Activated naive CD4-positive, alpha-beta T cell treated with anti-CD3 and anti-CD28 coated beads, Interleukin-2, amount 50 U/mL, for 24 hours (primary cell): Measurements from ENCODE around the gene LZTR1.
"Not testable (repeated sequence)": the region's sequence is repeated elsewhere in the genome, so short reads cannot be mapped to it uniquely, and the experiment has no call there.

Experiments
- H3K27ac Mint-ChIP-seq: one replicate; pipeline ENCODE4 v1.8.0; 2021; ENCODE audit warnings: mild to moderate bottlenecking, mixed read lengths
- H3K27me3 Mint-ChIP-seq: one replicate; pipeline ENCODE4 v1.8.0; 2021; ENCODE audit warnings: mixed read lengths
- H3K36me3 Mint-ChIP-seq: one replicate; pipeline ENCODE4 v1.8.0; 2021; ENCODE audit warnings: mixed read lengths
- H3K4me1 Mint-ChIP-seq: one replicate; pipeline ENCODE4 v1.8.0; 2021; ENCODE audit warnings: mixed read lengths
- H3K4me3 Mint-ChIP-seq: one replicate; pipeline ENCODE4 v1.8.0; 2021; ENCODE audit warnings: mild to moderate bottlenecking, mixed read lengths
- H3K9me3 Mint-ChIP-seq: one replicate; pipeline ENCODE4 v1.8.0; 2021; ENCODE audit warnings: mixed read lengths

The LZTR1 gene

DNA sequence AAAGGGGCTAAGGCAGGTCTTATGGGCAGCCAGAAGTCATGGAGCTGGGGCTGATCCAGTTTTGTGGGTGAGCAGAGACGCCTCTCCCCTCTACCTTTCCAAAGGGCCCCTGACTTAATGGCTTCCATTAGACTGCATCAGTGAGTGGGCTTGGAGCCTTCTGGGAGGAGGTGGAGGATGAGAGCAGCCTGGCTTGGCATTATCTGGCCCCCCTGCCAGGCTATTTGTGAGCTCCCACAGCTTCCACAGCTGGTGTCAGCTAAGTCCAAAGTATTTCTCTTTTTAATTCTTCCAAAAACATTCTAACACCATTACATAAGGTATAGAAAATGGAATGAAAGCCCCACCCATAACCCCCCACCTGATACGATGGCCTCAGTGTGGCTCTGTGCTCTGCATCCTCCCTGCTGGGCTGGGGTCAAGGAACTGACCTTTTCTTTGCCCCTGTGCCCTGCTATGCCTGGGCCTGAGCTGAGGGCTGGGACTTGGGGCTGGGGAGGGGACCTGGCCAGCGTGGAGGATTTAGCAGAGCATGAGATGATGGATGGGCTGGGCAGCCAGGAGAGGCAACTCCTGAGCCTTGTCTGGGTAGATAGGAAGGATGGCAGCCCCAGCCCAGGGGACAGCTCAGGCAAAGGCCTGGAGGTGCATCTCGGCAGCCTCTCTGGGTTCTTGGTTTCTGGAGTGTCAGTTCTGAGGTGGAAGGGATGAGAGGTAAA, 11.0 kb upstream of the LZTR1 start:
- Mint-ChIP-seq H3K9me3 (no peaks in the 10 kb centered on the region), H3K4me3 (no peak overlapping the region), H3K27ac (no peak overlapping the region), H3K4me1 (no peaks in the 10 kb centered on the region), H3K27me3 (no peaks in the 10 kb centered on the region), H3K36me3 (no peaks in the 10 kb centered on the region)

DNA sequence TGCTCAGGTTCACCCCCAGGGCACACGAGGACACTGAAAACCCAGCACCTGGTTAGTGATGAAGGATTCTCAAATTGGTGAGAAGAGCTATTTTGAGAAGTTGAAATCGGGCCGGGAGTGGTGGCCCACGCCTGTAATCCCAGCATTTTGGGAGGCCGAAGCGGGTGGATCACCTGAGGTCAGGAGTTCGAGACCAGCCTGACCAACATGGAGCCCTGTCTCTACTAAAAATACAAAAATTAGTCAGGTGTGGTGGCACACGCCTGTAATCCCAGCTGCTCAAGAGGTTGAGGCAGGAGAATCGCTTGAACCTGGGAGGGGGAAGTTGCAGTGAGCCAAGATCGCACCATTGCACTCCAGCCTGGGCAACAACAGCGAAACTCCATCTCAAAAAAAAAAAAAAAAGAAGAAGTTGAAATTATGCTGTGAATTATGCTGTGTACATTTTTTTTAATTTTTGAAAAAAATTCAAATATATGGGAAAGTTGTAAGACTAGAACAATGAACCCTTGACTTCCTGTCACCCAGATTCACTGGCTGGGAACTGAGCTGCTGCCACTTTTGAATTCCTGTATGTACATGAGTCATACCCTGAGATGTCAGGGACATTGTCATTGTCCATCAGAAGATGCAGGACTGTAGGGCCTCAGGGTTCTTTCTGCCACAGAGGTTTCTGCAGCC, 9.9 kb upstream of the LZTR1 start:
- H3K4me1 Mint-ChIP-seq, H3K27ac Mint-ChIP-seq, H3K9me3 Mint-ChIP-seq, H3K36me3 Mint-ChIP-seq, H3K4me3 Mint-ChIP-seq, H3K27me3 Mint-ChIP-seq: not testable (repeated sequence)

DNA sequence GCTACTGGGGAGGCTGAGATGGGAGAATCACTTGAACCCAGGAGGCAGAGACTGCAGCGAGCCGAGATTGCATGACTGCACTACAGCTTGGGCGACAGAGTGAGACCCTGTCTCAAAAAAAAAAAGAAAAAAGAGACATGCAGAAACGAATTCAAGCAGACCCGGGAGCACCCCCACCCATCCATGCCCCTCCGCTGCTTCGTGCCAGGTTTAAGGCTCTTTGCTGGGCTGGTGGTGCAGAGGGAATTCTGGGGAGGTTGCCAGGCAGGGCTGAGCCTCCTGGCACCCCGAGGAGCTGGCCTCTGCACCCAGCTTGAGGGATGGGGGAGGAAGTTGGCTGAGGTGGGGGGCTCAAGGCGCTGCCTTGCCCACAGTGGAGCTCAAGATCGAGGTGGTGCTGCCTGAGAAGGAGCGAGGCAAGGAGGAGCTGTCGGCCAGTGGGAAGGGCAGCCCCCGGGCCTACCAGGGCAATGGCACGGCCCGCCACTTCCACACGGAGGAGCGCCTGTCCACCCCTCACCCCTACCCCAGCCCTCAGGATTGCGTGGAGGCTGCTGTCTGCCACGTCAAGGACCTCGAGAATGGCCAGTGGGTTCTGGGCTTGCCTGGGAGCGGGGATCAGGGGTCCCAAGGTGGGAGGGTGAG, 9.0 kb upstream of the LZTR1 start:
- Mint-ChIP-seq H3K27ac (no peak overlapping the region), H3K36me3 (no peaks in the 10 kb centered on the region), H3K4me3 (no peak overlapping the region), H3K4me1 (no peaks in the 10 kb centered on the region), H3K9me3 (no peaks in the 10 kb centered on the region), H3K27me3 (no peaks in the 10 kb centered on the region)

DNA sequence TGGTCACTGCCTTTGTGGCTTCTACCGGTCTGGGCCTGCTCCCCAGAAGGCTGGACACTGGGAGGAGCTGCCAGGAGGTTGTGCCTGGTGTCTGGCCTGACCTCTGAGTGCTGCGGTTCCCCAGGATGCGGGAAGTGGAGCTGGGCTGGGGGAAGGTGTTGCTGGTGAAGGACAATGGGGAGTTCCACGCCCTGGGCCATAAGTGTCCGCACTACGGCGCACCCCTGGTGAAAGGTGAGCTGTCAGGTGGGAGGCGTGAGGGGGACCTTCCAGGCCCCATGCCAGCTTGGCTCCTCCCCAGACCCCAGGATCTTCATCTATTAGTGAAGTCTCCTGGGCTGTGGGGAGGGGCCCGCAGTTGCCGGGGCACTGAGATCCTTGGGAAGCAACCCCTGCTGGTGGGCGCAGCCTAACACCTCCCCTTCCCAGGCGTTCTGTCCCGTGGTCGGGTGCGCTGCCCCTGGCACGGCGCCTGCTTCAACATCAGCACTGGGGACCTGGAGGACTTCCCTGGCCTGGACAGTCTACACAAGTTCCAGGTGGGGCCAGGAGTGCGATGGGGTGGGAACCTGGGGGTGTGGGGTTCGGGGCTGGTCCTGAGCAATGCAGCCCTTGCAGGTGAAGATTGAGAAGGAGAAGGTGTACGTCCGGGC, 8.3 kb upstream of the LZTR1 start:
- peaks cover under 1% of the 10 kb centered on the region for H3K4me1 Mint-ChIP-seq
- no peak overlapping the region for H3K4me3 Mint-ChIP-seq
- H3K27me3 Mint-ChIP-seq: no peaks in the 10 kb centered on the region
- no peaks in the 10 kb centered on the region for H3K9me3 Mint-ChIP-seq
- no peaks in the 10 kb centered on the region for H3K36me3 Mint-ChIP-seq
- no peak overlapping the region for H3K27ac Mint-ChIP-seq

DNA sequence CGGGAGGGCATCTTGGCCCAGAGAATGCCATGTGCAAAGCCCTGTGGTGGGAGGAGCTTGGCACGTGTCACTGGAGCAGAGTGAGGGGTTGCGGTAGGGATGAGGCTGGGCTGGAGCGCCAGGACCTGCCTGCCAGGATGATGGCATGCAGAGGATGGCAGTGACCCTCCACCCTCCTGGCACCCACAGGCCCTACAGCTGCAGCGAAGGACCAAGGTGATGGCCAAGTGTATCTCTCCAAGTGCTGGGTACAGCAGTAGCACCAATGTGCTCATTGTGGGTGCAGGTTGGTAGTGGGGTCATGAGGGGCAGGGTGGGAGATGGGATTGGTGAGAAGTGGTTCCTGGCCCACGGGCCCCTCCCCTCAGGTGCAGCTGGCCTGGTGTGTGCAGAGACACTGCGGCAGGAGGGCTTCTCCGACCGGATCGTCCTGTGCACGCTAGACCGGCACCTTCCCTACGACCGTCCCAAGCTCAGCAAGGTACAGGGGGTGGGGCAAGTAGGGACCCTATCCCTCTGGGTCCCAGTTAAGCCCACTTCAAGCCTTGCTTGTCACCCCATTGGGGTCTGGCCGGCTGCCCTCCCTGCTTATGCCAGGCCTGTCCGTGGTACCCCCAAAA, 7.7 kb upstream of the LZTR1 start:
- Mint-ChIP-seq H3K27me3 (no peaks in the 10 kb centered on the region), H3K27ac (no peak overlapping the region), H3K36me3 (no peaks in the 10 kb centered on the region), H3K4me1 (peaks cover 7% of the 10 kb centered on the region), H3K4me3 (no peak overlapping the region), H3K9me3 (no peaks in the 10 kb centered on the region)

DNA sequence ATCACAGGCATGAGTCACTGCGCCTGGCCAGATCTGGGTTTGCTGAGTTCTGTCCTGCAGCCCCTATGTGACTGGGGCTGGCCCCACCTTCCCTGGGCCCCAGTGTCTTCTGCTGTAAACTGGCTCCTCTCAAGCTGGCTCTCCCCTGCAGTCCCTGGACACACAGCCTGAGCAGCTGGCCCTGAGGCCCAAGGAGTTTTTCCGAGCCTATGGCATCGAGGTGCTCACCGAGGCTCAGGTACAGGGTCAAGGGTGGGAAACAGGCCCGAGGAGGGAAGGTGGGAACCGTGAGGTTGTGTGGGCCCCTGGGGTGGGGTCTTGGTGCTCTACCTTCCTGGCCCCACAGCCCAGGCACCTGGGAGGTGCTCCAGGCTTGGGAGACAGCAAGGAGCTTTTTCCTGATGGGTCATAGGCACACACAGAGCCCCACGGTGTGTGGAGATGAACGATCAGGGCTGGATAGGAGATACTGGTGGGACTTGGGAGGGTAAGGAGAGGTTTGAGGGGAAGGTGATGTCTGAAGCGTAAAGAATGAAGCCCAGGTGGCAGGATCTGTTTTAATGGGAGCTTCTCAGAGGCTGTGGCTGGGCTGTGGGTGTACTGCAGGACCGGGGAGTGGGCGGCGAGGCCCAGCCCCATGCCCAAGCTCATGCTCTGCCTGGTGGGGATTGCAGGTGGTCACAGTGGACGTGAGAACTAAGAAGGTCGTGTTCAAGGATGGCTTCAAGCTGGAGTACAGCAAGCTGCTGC, 6.4 kb upstream of the LZTR1 start:
- peaks cover 19% of the 10 kb centered on the region for H3K4me1 Mint-ChIP-seq

DNA sequence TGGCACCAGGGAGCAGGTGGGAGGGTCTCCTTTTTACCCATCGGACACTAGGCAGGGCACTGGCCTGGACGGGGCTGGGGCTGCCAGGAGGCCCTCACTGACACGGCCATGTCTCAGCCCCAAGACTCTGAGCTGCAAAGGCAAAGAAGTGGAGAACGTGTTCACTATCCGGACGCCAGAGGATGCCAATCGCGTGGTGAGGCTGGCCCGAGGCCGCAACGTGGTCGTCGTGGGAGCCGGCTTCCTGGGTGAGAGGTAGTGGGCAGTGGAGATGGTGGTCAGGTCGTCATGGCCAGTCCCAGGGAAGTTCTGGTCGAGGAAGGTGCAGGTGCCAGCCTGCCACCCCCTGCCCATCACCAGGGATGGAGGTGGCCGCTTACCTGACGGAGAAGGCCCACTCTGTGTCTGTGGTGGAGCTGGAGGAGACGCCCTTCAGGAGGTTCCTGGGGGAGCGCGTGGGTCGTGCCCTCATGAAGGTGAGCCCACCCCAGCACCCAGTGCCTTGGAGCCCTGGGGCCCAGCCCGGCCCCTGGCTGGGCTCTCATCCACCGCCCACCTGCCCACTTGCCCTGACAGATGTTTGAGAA, 5.7 kb upstream of the LZTR1 start:
- no peaks in the 10 kb centered on the region for H3K9me3 Mint-ChIP-seq
- no peak overlapping the region for H3K4me3 Mint-ChIP-seq
- H3K4me1 Mint-ChIP-seq: peaks cover 24% of the 10 kb centered on the region
- H3K27me3 Mint-ChIP-seq: no peaks in the 10 kb centered on the region
- no peaks in the 10 kb centered on the region for H3K36me3 Mint-ChIP-seq
- no peak overlapping the region for H3K27ac Mint-ChIP-seq

More for the DNA sequence above, 6.4 kb upstream of the LZTR1 start:
- Mint-ChIP-seq H3K27me3 (no peaks in the 10 kb centered on the region), H3K36me3 (no peaks in the 10 kb centered on the region), H3K27ac (no peak overlapping the region), H3K9me3 (no peaks in the 10 kb centered on the region), H3K4me3 (no peak overlapping the region)

DNA sequence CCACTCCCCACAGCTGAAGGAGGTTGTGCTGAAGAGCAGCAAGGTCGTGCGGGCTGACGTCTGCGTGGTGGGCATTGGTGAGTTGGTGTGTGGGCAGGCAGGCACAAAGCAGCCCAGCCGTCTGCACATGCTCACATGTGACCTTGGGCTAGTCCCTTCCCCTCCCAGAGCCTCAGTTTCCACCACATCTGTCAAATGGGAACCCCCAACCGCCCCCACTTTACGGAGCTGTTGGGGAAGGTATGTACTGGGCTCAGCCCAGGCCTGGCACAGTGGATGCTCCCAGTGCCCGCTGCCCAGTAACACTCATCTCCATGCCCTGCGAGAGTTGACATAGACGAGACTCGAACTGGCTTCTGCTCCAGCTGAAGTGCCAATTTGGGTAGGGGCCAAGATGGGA, 5.1 kb upstream of the LZTR1 start:
- no peak overlapping the region for H3K4me3 Mint-ChIP-seq

DNA sequence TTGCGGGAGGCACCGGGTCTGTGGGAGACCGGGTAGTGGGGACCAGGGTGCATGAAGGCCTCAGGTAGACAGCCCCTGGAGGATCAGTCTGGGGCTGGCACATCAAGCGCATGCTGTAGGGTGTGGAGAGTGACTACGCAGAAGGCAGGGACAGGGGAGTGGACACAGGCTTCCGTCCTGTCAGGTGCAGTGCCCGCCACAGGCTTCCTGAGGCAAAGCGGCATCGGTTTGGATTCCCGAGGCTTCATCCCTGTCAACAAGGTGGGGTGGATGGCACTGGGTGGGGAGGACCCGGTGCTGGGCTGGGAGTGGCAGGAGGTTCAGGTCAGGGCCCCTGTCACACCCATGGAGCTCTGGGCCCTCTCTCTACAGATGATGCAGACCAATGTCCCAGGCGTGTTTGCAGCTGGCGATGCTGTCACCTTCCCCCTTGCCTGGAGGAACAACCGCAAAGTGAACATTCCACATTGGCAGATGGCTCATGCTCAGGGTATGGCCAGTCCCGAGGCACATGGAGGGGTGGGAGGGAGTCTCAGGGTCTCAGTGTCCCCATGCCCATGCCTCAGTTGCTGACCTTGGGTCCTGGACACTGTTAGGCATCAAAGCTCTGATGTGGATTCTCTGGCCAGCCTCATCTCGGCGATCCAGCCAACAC, 4.5 kb upstream of the LZTR1 start:
- Mint-ChIP-seq H3K36me3 (no peaks in the 10 kb centered on the region), H3K27me3 (no peaks in the 10 kb centered on the region), H3K27ac (no peak overlapping the region), H3K9me3 (no peaks in the 10 kb centered on the region), H3K4me1 (peaks cover 27% of the 10 kb centered on the region), H3K4me3 (no peak overlapping the region)

More for the DNA sequence above, 5.1 kb upstream of the LZTR1 start:
- Mint-ChIP-seq H3K27me3 (no peaks in the 10 kb centered on the region), H3K4me1 (peaks cover 24% of the 10 kb centered on the region), H3K36me3 (no peaks in the 10 kb centered on the region), H3K9me3 (no peaks in the 10 kb centered on the region), H3K27ac (no peak overlapping the region)

DNA sequence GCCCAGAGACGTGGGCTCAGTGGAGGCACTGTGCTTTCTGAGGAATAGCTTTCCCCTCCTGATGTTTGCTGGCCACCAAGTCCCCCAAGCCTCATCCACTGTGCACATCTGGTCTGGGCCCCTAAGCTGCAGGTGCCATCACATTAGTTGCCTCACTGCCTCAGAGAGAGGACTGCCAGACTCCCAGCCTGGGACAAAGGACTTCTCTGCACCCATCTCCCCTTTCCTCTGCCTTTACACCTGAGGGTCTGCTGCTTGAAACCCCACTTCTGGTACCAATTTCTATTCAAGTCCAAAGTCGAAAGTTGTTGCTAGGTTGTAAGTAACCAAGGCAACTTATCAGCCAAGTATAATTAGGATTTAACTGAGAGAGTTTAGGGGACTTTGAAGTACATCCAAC, 3.7 kb upstream of the LZTR1 start:
- Mint-ChIP-seq H3K36me3 (no peaks in the 10 kb centered on the region), H3K27ac (no peak overlapping the region), H3K4me3 (no peak overlapping the region), H3K27me3 (no peaks in the 10 kb centered on the region), H3K9me3 (no peaks in the 10 kb centered on the region), H3K4me1 (peaks cover 35% of the 10 kb centered on the region)

DNA sequence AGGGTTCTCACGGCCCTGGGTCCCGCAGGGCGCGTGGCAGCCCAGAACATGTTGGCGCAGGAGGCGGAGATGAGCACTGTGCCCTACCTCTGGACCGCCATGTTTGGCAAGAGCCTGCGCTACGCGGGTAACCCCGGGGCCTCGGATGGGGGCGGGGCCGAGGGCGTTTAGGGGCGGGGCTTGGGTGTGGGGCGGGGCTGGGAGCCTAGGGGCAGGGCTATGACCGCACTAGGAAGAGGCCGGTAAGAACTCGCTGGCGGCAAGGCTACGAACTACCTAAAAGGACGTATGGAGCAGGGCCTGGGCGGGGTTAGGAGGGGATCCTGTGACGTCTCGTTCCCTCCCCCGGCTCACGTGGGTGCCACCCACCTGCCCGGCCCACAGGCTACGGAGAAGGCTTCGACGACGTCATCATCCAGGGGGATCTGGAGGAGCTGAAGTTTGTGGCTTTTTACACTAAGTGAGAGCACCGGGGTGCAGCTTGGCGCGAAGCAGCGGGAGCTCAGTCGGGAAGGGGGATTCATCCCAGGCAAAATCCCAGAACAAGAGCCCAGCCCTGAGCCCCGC, 2.8 kb upstream of the LZTR1 start:
- peak overlapping the region; percentile 59 for H3K27ac Mint-ChIP-seq
- no peaks in the 10 kb centered on the region for H3K36me3 Mint-ChIP-seq
- H3K4me3 Mint-ChIP-seq: peak overlapping the region; percentile 83
- H3K9me3 Mint-ChIP-seq: no peaks in the 10 kb centered on the region
- no peaks in the 10 kb centered on the region for H3K27me3 Mint-ChIP-seq
- H3K4me1 Mint-ChIP-seq: peaks cover 43% of the 10 kb centered on the region

DNA sequence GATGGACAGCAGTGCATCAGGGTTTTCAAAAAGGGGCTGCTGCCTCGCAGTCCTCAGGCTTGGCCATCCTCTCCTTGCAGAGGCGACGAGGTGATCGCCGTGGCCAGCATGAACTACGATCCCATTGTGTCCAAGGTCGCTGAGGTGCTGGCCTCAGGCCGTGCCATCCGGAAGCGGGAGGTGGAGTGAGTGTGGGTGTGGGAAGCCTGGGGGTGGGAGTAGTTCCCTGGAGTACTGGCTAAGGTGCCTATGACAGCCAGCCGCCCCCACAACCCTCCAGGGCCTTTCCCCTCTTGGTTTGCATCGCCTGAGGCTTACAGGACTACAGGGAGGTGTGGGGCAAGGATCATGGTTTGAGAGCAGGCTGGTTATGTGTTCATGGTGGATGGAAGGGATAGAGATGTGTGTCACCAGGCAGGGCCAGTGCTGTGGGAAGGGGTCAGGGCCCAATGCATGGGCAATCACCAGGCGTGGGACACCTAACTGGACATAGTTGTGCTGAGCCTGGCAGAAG, 2.1 kb upstream of the LZTR1 start:
- no peaks in the 10 kb centered on the region for H3K27me3 Mint-ChIP-seq
- peak overlapping the region; percentile 8 for H3K4me3 Mint-ChIP-seq
- peaks cover 43% of the 10 kb centered on the region for H3K4me1 Mint-ChIP-seq
- H3K27ac Mint-ChIP-seq: no peak overlapping the region
- no peaks in the 10 kb centered on the region for H3K9me3 Mint-ChIP-seq
- no peaks in the 10 kb centered on the region for H3K36me3 Mint-ChIP-seq

DNA sequence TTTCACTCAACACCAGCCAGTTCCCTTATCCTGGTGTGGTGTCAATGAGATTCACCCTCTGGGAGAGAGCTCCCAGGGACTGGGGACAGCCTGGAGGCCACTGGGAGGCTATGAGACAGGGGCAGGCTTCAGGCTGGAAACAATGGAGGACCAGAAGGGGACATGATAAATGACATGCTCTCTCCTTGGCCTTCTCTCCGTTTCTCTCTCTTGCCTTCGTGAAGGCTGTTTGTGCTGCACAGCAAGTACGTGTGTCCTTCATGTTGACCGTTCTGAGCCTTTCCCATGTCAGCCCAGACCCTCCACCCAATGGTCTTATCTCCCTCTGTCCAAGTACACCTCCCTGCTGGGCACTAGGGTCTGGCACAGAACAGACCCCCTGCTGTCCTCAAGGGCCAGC, 1.6 kb upstream of the LZTR1 start:
- Mint-ChIP-seq H3K4me1 (peaks cover 43% of the 10 kb centered on the region), H3K27me3 (no peaks in the 10 kb centered on the region), H3K4me3 (peak overlapping the region; percentile 98), H3K9me3 (no peaks in the 10 kb centered on the region), H3K27ac (peak overlapping the region; percentile 95), H3K36me3 (no peaks in the 10 kb centered on the region)
